RWPE2 (cell line): ENCODE measurements around the gene CFDP1.

Experiments
- ATAC-seq: fragments of 200-7000 bp; cut with Tn5 transposase; 3 replicates; pipeline ENCODE4 v1.9.1; 2021; ENCODE audit warnings: low read depth
- DNase-seq: peaks from one replicate; pipeline ENCODE4 v3.0.0-alpha.2; 2020; ENCODE audit warnings: low spot score
- H3K27ac ChIP-seq: fragments of 450-650 bp; 2 replicates; pipeline ENCODE4 v1.5.1; 2017; ENCODE audit warnings: mild to moderate bottlenecking; ENCODE audit not compliant: poor library complexity, severe bottlenecking
- H3K27me3 ChIP-seq: fragments of 250-450 bp; sonication (Bioruptor Pico); 2 replicates; pipeline ENCODE4 v1.5.1; 2021; ENCODE audit warnings: mild to moderate bottlenecking, moderate library complexity; ENCODE audit not compliant: insufficient read depth, poor library complexity, severe bottlenecking
- H3K36me3 ChIP-seq: fragments of 250-450 bp; sonication (Bioruptor Pico); 2 replicates; pipeline ENCODE4 v1.5.1; 2020; ENCODE audit warnings: low read depth, mild to moderate bottlenecking, moderate library complexity
- H3K4me1 ChIP-seq: fragments of 250-450 bp; sonication (Bioruptor Pico); 2 replicates; pipeline ENCODE4 v1.5.1; 2021; ENCODE audit warnings: mild to moderate bottlenecking, moderate library complexity; ENCODE audit not compliant: insufficient read depth, poor library complexity, severe bottlenecking
- H3K4me3 ChIP-seq: fragments of 250-450 bp; sonication (Bioruptor Pico); 2 replicates; pipeline ENCODE4 v1.5.1; 2021; ENCODE audit warnings: mild to moderate bottlenecking, moderate library complexity; ENCODE audit not compliant: severe bottlenecking
- H3K9me3 ChIP-seq: fragments of 250-450 bp; sonication (Bioruptor Pico); 2 replicates; pipeline ENCODE4 v1.5.1; 2021; ENCODE audit warnings: mild to moderate bottlenecking, moderate library complexity; ENCODE audit not compliant: severe bottlenecking
- TF ChIP-seq, protein P1 (sequence below): fragments of 450-650 bp; IDR thresholded peaks from one replicate; pipeline ENCODE4 v1.5.1; 2017; ENCODE audit warnings: mild to moderate bottlenecking, moderate library complexity; ENCODE audit not compliant: poor library complexity, severe bottlenecking

CFDP1 gene

GRCh38 chr16:75326333-75326732 lies 107.0 kb downstream of the CFDP1 start:
- H3K9me3 ChIP-seq, result no peaks in the 10 kb centered on the region
- TF ChIP-seq, protein P1, sequence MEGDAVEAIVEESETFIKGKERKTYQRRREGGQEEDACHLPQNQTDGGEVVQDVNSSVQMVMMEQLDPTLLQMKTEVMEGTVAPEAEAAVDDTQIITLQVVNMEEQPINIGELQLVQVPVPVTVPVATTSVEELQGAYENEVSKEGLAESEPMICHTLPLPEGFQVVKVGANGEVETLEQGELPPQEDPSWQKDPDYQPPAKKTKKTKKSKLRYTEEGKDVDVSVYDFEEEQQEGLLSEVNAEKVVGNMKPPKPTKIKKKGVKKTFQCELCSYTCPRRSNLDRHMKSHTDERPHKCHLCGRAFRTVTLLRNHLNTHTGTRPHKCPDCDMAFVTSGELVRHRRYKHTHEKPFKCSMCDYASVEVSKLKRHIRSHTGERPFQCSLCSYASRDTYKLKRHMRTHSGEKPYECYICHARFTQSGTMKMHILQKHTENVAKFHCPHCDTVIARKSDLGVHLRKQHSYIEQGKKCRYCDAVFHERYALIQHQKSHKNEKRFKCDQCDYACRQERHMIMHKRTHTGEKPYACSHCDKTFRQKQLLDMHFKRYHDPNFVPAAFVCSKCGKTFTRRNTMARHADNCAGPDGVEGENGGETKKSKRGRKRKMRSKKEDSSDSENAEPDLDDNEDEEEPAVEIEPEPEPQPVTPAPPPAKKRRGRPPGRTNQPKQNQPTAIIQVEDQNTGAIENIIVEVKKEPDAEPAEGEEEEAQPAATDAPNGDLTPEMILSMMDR, result no peak
- no peak for DNase-seq
- peaks cover 22% of the 10 kb centered on the region for H3K4me1 ChIP-seq
- H3K27ac ChIP-seq, result no peak overlapping the region
- H3K4me3 ChIP-seq, result no peak overlapping the region
- H3K27me3 ChIP-seq, result no peaks in the 10 kb centered on the region
- ATAC-seq, result no peak
- peaks cover 5% of the 10 kb centered on the region; the same call in 1 of the 2 replicates for H3K36me3 ChIP-seq

DNA sequence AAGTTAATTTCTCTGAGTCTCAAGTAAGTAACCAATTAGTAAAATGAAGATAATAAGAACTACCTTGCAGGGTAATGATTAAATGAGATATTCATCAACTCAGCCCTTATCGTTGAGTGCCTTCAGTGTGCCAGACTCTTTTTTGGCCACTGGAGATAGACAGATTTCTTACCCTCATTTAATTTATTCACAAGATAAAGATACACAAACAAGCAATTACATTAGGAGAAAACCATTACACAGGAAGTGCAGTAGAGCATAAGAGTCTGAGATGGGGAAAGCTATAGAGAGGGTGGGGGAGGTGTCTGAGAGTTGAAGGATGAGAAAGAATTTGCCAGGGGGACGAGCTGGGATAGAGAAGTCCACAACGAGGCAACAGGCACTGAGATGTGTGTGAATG lies 109.4 kb downstream of the CFDP1 start:
- H3K4me1 ChIP-seq, result peaks cover 32% of the 10 kb centered on the region
- TF ChIP-seq, protein P1, result no peak
- peaks cover 5% of the 10 kb centered on the region; the same call in 1 of the 2 replicates for H3K36me3 ChIP-seq
- ATAC-seq, result no peak
- no peak overlapping the region for H3K4me3 ChIP-seq
- H3K27ac ChIP-seq, result peak overlapping the region; percentile 73
- DNase-seq, result no peak
- H3K9me3 ChIP-seq, result no peaks in the 10 kb centered on the region
- no peaks in the 10 kb centered on the region for H3K27me3 ChIP-seq

DNA sequence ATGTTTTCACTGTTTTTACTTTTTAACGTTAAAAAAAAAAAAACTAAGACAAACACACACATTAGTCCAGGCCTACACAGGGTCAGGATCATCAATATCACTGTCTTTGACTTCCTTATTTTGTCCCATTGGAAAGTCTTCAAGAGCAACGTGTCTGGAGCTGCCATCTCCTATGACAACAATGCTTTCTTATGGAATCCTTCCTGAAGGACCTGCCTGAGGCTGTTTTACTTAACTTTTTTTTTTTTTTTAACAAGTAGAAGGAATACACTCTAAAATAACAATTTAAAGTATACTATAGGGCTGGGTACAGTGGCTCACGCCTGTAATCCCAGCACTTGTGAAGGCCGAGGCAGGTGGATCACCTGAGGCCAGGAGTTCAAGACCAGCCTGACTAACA lies 110.1 kb downstream of the CFDP1 start:
- Histone ChIP-seq H3K36me3 (peaks cover 5% of the 10 kb centered on the region; the same call in 1 of the 2 replicates), H3K9me3 (no peaks in the 10 kb centered on the region), H3K4me3 (no peak overlapping the region), H3K27ac (peak overlapping the region; percentile 73), H3K4me1 (peaks cover 32% of the 10 kb centered on the region), H3K27me3 (no peaks in the 10 kb centered on the region)
- DNase-seq, result no peak
- ATAC-seq, result peak; percentile 50
- TF ChIP-seq, protein P1, result no peak

- H3K36me3 ChIP-seq, result peaks cover 5% of the 10 kb centered on the region; the same call in 1 of the 2 replicates
- peaks cover 32% of the 10 kb centered on the region for H3K4me1 ChIP-seq
- H3K4me3 ChIP-seq, result no peak overlapping the region
- H3K27me3 ChIP-seq, result no peaks in the 10 kb centered on the region
- H3K9me3 ChIP-seq, result no peaks in the 10 kb centered on the region
- TF ChIP-seq, protein P1, result no peak
- no peak for DNase-seq
- H3K27ac ChIP-seq, result peak overlapping the region; percentile 73
- ATAC-seq, result peak; percentile 91
These were observed 110.6 kb downstream of the CFDP1 start for GRCh38 chr16:75322740-75323139.

- no peaks in the 10 kb centered on the region for H3K9me3 ChIP-seq
- H3K4me1 ChIP-seq, result peaks cover 31% of the 10 kb centered on the region
- peak overlapping the region; percentile 27 for H3K27ac ChIP-seq
- H3K4me3 ChIP-seq, result no peak overlapping the region
- ATAC-seq (no peak), DNase-seq (no peak)
- TF ChIP-seq, protein P1, result no peak
- H3K27me3 ChIP-seq, result no peaks in the 10 kb centered on the region
- H3K36me3 ChIP-seq, result peaks cover 12% of the 10 kb centered on the region
These were observed 112.9 kb downstream of the CFDP1 start for GRCh38 chr16:75320435-75320834.
